ENCODE measurements around the gene UBXN11. TPM values are rescaled to one million over a fixed set of nuclear protein-coding genes. Genes with fewer than 3 reads are reported as not detected.

The UBXN11 gene
- total RNA-seq, result 6.8 and 7.7 TPM in 2 replicates

DNA sequence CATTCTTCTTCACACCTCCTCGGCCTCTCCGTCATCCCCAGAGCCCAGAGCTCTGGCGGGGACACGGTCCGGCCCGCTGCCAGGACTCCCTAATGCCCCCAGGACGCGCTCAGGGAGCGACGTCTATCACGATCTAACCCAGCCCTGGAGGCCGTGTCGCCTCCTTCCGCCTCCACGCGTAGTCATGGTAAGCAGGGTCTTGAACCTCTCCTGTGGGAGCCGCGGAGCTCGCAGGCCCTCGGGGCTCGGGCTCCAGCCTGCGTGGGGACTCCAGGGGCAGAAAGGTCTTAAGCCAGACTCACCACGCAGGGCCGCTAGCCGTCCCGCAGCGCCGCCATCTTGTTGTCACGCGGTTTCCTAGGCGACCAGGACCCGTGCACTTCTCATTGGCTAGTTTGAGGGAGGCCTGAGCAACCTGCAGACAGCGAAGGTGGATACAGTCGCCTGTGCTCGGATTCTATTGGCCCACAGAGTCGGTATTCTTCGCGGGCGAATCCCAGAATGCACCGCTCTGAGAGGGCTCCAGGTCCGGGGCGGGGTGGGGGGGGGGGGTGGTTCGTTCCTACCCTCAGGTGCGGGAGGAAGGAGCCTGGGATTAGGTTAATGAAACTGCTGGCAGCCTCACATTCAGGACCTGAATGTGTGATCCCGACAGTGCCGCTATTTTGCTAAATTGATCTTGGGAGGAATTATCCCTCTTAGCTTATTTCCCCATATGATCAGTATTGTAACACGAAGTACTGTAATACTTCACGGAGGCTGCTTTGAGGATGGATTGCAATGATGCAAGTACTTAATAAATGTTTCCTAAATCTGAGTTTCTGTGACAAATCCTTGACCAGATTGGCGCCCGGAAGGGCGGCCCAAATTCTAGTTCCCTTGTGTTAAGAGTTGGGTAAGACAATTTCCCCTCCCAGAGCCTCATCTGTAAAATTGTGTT lies at the start of gene UBXN11:
Gene UBXN11, minus strand, starts transcription at position 347 of the 940 bp plus-strand sequence. CDS start 3,753 bp downstream, outside the sequence.

GRCh38 chr1:26353976-26354820 lies 47.8 kb upstream of the UBXN11 start, which contains the start of gene CRYBG2:
Gene CRYBG2 (minus strand): TSS chr1:26354130. CDS start chr1:26346657, 7,473 bp downstream.

DNA sequence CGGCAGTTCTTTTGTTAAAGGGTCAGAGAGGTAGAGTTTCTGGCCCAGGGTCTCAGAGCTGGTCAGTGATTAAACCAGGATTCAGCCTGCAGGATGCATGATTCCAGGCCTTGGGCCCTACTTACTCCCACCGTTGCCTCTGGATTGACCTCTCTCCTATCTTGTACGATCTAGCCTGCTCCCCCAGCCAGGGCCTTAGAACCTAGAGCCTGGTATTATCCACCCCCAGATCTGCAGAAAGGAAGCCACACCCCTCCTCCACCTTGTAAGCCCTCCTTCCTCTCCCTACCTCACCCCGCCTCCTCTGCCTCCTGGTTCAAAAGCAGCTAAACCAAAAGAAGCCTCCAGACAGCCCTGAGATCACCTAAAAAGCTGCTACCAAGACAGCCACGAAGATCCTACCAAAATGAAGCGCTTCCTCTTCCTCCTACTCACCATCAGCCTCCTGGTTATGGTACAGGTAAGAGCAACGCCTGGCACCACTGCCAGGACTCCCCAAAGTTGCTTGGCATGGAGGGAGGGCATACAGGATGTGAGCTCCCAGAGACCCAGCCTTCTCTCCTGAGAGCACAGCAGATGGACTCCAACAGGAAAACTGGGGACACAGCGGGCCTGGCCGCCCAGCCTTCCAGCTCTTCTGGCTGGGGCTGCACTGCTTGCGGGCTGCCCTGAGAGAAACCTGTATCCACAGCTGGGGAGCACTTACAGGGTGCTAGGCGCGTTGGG lies 11.3 kb upstream of the UBXN11 start, which contains the start of gene CD52:
Gene CD52, plus strand, starts transcription at position 347 of the 726 bp plus-strand sequence. Its CDS starts 60 bp downstream, at position 407.

DNA sequence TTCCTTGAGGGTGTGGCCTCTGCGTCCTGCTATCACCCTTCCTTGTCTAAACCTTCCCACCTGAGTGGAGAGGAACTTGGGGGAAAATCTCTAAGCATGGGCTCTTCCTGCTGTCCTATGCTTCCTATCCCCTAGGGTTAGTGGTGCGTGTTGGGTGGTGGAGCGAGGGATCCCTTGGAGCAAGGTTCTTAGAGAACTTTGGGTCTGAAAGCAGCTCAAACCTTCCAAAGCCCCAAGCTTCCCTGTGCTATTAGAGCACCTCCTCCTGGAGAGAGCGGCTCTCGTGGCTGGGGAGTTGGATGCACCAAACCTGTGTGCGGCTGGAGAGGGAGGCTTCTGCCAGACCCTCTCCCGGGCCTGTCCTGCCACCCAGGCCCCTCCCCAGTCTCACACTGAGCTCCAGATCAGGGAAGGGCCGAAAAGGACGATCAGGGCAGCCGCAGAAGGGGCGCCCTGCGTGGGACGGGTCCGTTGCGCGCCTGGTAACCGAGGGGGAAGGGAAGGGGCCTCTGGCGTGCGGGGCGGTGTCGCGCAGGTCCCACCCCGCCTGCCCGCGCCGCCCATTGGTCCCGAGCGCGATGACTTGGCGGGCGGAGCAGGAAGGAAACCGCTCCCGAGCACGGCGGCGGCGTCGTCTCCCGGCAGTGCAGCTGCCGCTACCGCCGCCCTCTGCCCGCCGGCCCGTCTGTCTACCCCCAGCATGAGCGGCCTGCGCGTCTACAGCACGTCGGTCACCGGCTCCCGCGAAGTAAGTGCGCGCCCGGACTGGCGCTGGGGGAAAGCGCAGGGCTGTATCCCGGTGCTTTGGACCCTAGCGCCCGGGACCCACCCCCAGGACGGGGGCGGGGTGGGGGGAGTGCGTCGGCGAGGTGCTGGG lies 26.7 kb downstream of the UBXN11 start, which contains the start of gene SH3BGRL3:
Gene SH3BGRL3, plus strand, starts transcription at position 631 of the 877 bp plus-strand sequence. Its CDS starts 70 bp downstream, at position 701.

GRCh38 chr1:26233903-26234643 lies 72.4 kb downstream of the UBXN11 start, which contains the start of gene CEP85:
Gene CEP85 (plus strand): TSS chr1:26234200. CDS start chr1:26239784, 5,584 bp downstream.

Other genes starting within 250 kb of the UBXN11 start
- gene TRIM63, start 239.0 kb downstream of the UBXN11 start, total RNA-seq, result 0.22 TPM in 1 of 2 replicates, not detected in the other
- 4.6 and 5.6 TPM in 2 replicates for gene PDIK1L, start 194.8 kb downstream of the UBXN11 start, total RNA-seq
- gene FAM110D, start 147.6 kb downstream of the UBXN11 start, total RNA-seq, result not detected in 2 replicates
- not detected in 2 replicates for gene C1orf232, start 137.7 kb downstream of the UBXN11 start, total RNA-seq
- gene ZNF593, start 136.7 kb downstream of the UBXN11 start, total RNA-seq, result 24.3 and 26.3 TPM in 2 replicates
- not detected in 2 replicates for gene ZNF593OS, start 134.8 kb downstream of the UBXN11 start, total RNA-seq
- 0.22 TPM in 1 of 2 replicates, not detected in the other for gene CNKSR1, start 129.1 kb downstream of the UBXN11 start, total RNA-seq
- not detected in 2 replicates for gene CATSPER4, start 116.0 kb downstream of the UBXN11 start, total RNA-seq
- 2.4 and 13.7 TPM in 2 replicates for gene CEP85, start 72.4 kb downstream of the UBXN11 start, total RNA-seq
- 32.0 and 36.7 TPM in 2 replicates for gene SH3BGRL3, start 26.6 kb downstream of the UBXN11 start, total RNA-seq
- gene CD52, start 11.3 kb upstream of the UBXN11 start, total RNA-seq, result not detected in 2 replicates
- gene CRYBG2, start 47.5 kb upstream of the UBXN11 start, total RNA-seq, result under 0.01 TPM in 1 of 2 replicates, not detected in the other
- gene ZNF683, start 66.1 kb upstream of the UBXN11 start, total RNA-seq, result not detected in 2 replicates
- not detected in 2 replicates for gene LIN28A, start 104.2 kb upstream of the UBXN11 start, total RNA-seq
- gene DHDDS, start 125.7 kb upstream of the UBXN11 start, total RNA-seq, result 56.2 and 87.6 TPM in 2 replicates
- gene HMGN2, start 165.8 kb upstream of the UBXN11 start, total RNA-seq, result 183 and 243 TPM in 2 replicates
- 2.8 and 4.2 TPM in 2 replicates for gene RPS6KA1, start 223.1 kb upstream of the UBXN11 start, total RNA-seq